GM19240 (cell line): ENCODE data around the gene DLG2.

Source experiments
- DNase-seq: peaks from one replicate; pipeline ENCODE4 v3.0.0; 2011; ENCODE audit warnings: low spot score; ENCODE audit not compliant: insufficient read length

DLG2 gene

DNA sequence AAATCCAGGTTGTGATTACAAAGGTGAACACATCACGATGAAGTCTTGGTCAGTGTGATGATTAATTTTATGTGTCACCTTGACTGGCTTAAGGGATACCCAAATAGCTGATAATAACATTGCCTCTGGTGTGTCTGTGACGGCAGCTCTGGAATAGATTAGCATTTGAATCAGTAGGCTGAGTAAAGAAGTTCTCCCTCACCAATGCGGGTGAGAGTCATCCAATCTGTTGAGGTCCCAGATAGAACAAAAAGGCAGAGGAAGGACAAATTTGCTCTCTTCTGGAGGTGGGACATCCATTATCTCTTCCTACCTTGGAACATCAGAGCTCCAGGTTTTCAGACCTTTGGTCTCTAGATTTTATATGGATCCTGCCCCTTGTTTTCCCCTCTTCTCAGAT is 1484.7 kb downstream of the DLG2 start:
- DNase-seq, result no peak

- no peak for DNase-seq
Observed at GRCh38 chr11:84140386-84141169, 1486.6 kb downstream of the DLG2 start.

DNA sequence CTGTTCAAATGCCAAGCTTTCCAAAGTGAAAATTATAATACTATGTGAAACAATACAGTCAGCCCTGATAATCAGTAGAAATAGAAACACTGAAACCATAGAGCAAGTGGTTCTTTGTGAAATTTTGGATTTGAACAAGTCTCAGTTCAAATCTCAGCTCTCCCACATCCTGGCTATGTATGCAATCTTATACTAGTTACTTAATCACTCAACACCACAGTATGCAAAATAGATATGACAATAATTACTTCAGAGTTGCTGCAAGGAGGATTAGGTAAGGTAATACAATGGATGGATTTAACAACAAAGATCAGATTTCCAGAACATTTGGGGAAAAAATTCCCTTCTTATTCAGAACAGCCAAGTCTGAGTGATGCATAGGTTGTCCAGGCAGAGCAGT is 1489.2 kb downstream of the DLG2 start:
- no peak for DNase-seq

DNA sequence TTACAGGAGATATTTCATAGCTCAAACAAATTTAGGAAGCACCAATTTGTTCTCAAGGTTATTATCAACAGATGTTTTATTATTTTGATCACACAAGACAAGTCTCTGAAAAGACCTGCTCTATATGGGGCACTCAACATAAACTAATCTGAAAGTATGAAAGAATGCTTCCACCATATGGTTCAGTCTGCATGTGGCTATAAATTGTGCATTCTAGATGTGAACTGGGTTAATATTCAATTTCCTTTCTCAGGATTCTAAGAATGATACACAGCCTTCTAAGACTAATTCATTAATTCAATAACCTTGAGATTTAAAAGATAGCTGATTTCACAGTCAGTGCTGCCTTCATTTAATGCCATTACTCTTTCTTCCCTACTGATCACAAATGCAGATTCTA is 1489.6 kb downstream of the DLG2 start:
- DNase-seq, result no peak

GRCh38 chr11:84136926-84137325 is 1490.2 kb downstream of the DLG2 start:
- no peak for DNase-seq

GRCh38 chr11:84130646-84131427 is 1496.3 kb downstream of the DLG2 start:
- DNase-seq, result no peak

GRCh38 chr11:84129961-84130576 is 1497.1 kb downstream of the DLG2 start:
- no peak for DNase-seq

DNA sequence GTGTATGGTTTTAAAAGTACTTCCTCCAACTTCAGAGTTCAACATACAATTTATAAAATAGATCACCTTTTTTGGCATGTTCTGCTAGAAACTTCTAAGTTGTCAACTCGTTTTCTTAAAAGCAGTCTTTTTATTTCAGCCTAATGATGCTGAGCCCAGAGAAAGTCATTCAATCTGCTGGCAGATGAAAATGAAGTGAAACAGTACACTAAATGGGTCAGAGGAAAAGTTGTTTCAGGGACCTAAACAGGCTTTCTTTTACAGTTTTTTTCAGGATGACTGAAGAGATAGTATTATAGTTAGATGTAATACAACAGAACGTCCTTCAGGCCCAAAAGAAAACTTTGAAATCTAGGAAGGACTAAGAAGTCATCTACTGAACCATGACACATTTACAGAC is 1498.3 kb downstream of the DLG2 start:
- DNase-seq, result no peak

DNA sequence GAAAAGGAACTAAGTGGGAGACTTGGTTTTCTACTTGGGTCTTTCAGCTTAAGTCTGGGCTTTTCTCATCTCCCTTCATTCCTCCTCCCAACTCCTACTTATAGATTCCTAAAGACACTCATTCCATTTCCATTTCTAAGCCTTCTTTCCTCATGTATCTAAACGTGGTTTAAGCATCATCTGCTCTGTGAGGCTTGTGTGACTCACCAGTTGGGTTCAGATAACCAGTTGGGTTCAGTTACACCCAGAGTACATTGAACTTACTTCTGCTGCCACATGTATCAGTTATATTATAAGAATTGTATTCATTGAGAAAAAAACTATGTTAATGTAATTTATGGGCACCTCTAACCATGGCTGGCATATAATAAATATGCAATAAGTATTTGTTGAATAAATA is 1509.8 kb downstream of the DLG2 start:
- DNase-seq, result no peak

DNA sequence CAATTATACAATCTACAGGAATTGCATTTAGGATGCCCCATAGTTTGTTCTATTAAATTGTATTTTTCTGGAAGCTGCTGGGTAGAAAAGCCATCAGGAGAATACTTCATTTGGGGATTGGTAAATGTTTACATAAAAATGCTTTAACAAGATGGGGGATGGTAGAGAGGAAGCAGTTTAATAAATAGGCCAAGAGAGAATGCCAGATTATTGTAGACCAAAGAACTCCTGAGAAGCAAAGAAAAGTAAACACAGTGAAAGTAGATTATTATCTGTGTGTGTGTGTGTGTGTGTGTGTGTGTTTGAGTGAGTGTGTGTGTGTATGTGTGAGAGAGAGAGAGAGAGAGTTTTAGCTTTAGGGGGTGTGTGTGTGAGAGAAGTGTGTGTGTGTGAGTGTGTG is 1520.6 kb downstream of the DLG2 start:
- no peak for DNase-seq

GRCh38 chr11:84105148-84105547 is 1522.0 kb downstream of the DLG2 start:
- DNase-seq, result no peak

GRCh38 chr11:84103096-84103495 is 1524.0 kb downstream of the DLG2 start:
- no peak for DNase-seq

DNA sequence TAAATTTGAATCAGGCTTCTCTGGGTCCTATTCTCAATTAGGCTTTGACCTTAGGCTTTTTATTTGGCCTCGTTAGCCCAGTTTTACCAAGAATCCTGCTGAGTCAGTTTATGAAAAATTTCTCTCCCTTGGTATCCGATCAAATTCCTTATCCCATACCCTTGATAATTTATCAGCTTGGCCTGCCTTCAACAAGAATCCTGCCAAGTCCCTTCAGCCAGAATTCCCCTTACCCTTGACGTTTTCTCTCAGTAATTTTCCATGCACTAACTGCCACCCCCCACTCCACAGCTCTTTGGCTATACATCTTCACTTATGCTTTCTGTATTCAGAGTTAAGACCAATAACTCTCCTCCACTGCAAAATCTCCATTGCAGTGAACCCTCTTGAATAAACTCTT is 1530.0 kb downstream of the DLG2 start:
- no peak for DNase-seq

- no peak for DNase-seq
Observed at GRCh38 chr11:84091212-84091986, 1535.7 kb downstream of the DLG2 start.

GRCh38 chr11:84089072-84090057 is 1537.8 kb downstream of the DLG2 start:
- no peak for DNase-seq

DNA sequence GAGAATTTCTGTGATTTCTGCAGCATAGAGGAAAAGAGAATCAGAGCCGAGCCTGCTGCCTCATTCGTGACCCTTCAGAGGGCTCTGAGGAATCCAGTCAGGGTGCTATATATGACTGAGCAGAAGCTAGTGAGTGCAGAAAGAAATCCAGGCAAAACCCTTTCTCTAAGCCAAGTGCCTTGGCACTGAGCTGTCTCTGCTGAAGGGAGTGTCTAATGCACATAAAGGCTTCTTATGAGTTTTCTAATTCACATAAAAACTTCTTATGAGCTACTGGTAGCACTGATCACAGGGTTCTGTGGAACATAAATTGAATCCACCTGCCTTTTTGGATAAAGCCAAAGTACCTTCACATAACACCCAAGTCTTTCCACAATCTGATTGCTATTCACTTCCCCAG is 1555.3 kb downstream of the DLG2 start:
- DNase-seq, result no peak

DNA sequence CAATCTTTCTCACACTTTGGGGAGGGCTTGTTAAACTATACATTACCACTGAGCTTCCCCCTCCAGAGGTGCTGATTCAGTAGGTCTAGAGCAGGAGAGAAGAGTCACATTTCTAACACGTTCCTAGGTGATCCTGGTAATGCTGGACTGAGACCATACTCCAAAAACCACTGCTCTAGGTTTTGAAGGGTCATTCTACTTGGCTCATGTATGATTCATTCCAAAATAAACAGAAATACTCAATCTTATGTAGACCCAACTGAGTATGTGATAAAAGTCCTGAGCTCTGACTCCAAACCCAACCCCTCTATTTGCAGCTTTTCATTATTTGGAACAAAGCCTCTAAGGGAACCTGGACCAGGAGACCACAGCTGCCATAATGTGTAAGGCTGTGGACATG is 1558.1 kb downstream of the DLG2 start:
- DNase-seq, result no peak

DNA sequence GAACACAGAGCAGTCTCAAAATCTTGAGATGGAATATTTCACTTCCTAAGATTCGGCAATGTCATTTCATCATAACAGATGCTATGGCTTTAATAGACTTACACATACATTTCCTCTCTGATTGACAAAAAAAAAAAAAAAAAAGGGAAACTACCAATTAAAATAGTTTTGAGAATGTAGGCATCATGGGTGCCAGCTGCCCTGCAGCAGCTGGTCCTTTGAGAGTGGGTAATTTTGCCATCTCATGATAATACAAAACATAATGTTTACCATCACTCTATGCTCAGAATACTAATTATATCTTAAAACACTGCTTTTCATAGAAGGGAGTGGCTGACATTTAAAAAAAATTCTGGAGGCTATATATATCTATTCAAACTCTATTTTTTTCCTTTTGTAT is 1565.4 kb downstream of the DLG2 start:
- DNase-seq, result no peak

DNA sequence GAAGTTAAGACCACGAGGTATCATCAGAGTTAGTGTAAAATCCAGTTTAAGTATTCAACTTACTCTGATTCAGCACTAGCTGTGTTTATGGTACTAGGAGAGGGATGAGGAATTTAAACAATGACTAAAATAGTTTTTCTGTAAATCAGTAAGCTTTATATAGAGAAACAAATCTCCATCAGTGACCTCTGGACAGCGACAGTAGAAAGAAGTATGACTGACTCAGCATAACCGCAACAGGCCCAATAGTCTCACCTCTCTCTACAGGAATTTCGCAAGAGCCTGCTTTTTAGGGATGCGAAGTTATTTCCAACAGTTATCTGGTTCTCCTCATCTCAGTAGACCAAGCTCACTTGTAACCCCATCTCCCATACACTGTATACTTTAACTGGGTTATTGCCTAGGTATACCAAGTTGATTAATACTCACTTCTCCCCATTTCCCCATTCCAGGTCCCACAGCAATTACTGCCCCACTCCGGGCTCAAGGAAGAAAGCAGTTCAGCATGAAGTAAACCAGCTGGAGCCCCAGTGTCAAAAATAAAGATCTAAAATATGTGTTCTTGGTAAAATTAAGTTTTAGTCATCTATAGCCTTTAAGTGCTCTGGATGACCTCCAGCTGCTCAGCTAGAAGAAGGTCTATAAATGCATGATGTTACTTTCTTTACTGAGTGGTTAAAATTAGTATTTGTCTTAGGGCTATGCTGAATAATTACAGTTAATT is 1570.3 kb downstream of the DLG2 start:
- no peak for DNase-seq

DNA sequence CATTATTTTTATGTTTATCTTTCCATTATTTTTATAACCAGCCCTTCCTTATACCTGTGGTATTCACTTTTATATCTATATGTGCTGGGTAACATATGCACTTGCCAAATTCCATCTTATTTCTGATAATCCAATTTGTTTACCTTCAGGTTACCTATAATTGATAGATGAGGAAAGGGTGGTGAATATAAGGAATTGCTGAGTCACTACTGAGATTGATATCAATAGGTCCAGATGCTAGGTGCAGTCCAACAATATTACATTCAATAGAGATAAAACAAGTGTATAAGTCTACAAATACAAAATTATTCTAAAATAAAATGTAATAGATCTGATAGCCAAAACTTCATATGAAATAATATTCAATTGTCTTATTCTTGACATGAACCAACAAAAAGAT is 1582.0 kb downstream of the DLG2 start:
- no peak for DNase-seq
